Ectodermal cell (in vitro differentiated cells): ENCODE measurements around the gene SEC24B.
"Not testable (repeated sequence)": the region's sequence is repeated elsewhere in the genome, so short reads cannot be mapped to it uniquely, and the experiment has no call there.

Experiments
- H3K27ac ChIP-seq: 2 replicates; pipeline ENCODE4 v1.7.0; 2013; ENCODE audit warnings: mild to moderate bottlenecking, low read depth, low read length; ENCODE audit not compliant: insufficient read depth, poor library complexity, severe bottlenecking
- H3K27me3 ChIP-seq: 2 replicates; pipeline ENCODE4 v1.7.0; 2013; ENCODE audit warnings: mild to moderate bottlenecking, low read length; ENCODE audit not compliant: insufficient read depth, control insufficient read depth, poor library complexity, severe bottlenecking
- H3K36me3 ChIP-seq: one replicate; pipeline ENCODE4 v1.7.0; 2013; ENCODE audit warnings: low read length; ENCODE audit not compliant: control insufficient read depth, insufficient read depth
- H3K4me1 ChIP-seq: one replicate; pipeline ENCODE4 v1.7.0; 2013; ENCODE audit warnings: low read length; ENCODE audit not compliant: control insufficient read depth, insufficient read depth
- H3K4me3 ChIP-seq: 2 replicates; pipeline ENCODE4 v1.7.0; 2013; ENCODE audit warnings: low read depth, low read length, control low read depth; ENCODE audit not compliant: insufficient read depth
- H3K9me3 ChIP-seq: 2 replicates; pipeline ENCODE4 v1.7.0; 2013; ENCODE audit warnings: mild to moderate bottlenecking, low read length, moderate library complexity; ENCODE audit not compliant: control insufficient read depth
- WGBS, 2 experiments: methylation state at CpG; one replicate each; pipeline ENCODE4 v1.1.7; 2013; ENCODE audit warnings: missing lambda C conversion rate in 2 of 2; 5-methylcytosine and 5-hydroxymethylcytosine counted together

The SEC24B gene

GRCh38 chr4:109451544-109452273 lies 18.1 kb downstream of the SEC24B start:
- Histone ChIP-seq H3K4me1 (no peaks in the 10 kb centered on the region), H3K27me3 (no peaks in the 10 kb centered on the region), H3K27ac (no peak overlapping the region), H3K9me3 (no peaks in the 10 kb centered on the region), H3K4me3 (no peak overlapping the region), H3K36me3 (peaks cover 3% of the 10 kb centered on the region)
- 96 to 100% methylated on average over 2 of the region's 3 CpGs for WGBS, 2 experiments

GRCh38 chr4:109453110-109453509 lies 19.5 kb downstream of the SEC24B start:
- H3K27me3 ChIP-seq, H3K4me1 ChIP-seq, H3K27ac ChIP-seq, H3K9me3 ChIP-seq, H3K4me3 ChIP-seq: not testable (repeated sequence)
- 96 to 99% methylated on average over 2 to 3 of the region's 3 CpGs for WGBS, 2 experiments
- peaks cover 10% of the 10 kb centered on the region for H3K36me3 ChIP-seq

- Histone ChIP-seq H3K36me3 (peaks cover 33% of the 10 kb centered on the region), H3K27me3 (no peaks in the 10 kb centered on the region), H3K4me3 (no peak overlapping the region), H3K4me1 (no peaks in the 10 kb centered on the region), H3K9me3 (no peaks in the 10 kb centered on the region), H3K27ac (no peak overlapping the region)
- 94 to 96% methylated on average over 3 of the region's 3 CpGs for WGBS, 2 experiments
Measured at GRCh38 chr4:109462297-109462696, 28.7 kb downstream of the SEC24B start.

GRCh38 chr4:109462802-109463201 lies 29.2 kb downstream of the SEC24B start:
- H3K36me3 ChIP-seq, result peaks cover 28% of the 10 kb centered on the region
- 83 to 94% methylated on average over 1 of the region's 1 CpG for WGBS, 2 experiments
- H3K27me3 ChIP-seq, result no peaks in the 10 kb centered on the region

GRCh38 chr4:109465069-109465468 lies 31.5 kb downstream of the SEC24B start:
- Histone ChIP-seq H3K9me3 (no peaks in the 10 kb centered on the region), H3K4me1 (no peaks in the 10 kb centered on the region), H3K27ac (no peak overlapping the region), H3K4me3 (no peak overlapping the region), H3K36me3 (peaks cover 27% of the 10 kb centered on the region), H3K27me3 (no peaks in the 10 kb centered on the region)
- 88 to 92% methylated on average over 2 of the region's 2 CpGs for WGBS, 2 experiments

More at GRCh38 chr4:109462802-109463201, 29.2 kb downstream of the SEC24B start:
- Histone ChIP-seq H3K4me1 (no peaks in the 10 kb centered on the region), H3K9me3 (no peaks in the 10 kb centered on the region), H3K27ac (no peak overlapping the region), H3K4me3 (no peak overlapping the region)

GRCh38 chr4:109469915-109470314 lies 36.3 kb downstream of the SEC24B start:
- H3K9me3 ChIP-seq, result no peaks in the 10 kb centered on the region
- no peak overlapping the region for H3K27ac ChIP-seq
- peaks cover 19% of the 10 kb centered on the region for H3K36me3 ChIP-seq
- H3K4me1 ChIP-seq, result no peaks in the 10 kb centered on the region
- H3K27me3 ChIP-seq, result no peaks in the 10 kb centered on the region
- H3K4me3 ChIP-seq, result no peak overlapping the region

GRCh38 chr4:109472343-109472761 lies 38.7 kb downstream of the SEC24B start:
- Histone ChIP-seq H3K4me1 (no peaks in the 10 kb centered on the region), H3K27ac (no peak overlapping the region), H3K36me3 (peaks cover 11% of the 10 kb centered on the region), H3K4me3 (no peak overlapping the region), H3K9me3 (no peaks in the 10 kb centered on the region), H3K27me3 (no peaks in the 10 kb centered on the region)
- 94% methylated on average over 2 to 3 of the region's 3 CpGs for WGBS, 2 experiments

- 97 to 100% methylated on average over 1 of the region's 1 CpG for WGBS, 2 experiments
- Histone ChIP-seq H3K4me3 (no peak overlapping the region), H3K4me1 (no peaks in the 10 kb centered on the region), H3K27ac (no peak overlapping the region), H3K9me3 (no peaks in the 10 kb centered on the region), H3K36me3 (peaks cover 11% of the 10 kb centered on the region), H3K27me3 (no peaks in the 10 kb centered on the region)
Measured at GRCh38 chr4:109473824-109474223, 40.2 kb downstream of the SEC24B start.

- no peaks in the 10 kb centered on the region for H3K4me1 ChIP-seq
- H3K9me3 ChIP-seq, result no peaks in the 10 kb centered on the region
- WGBS, 2 experiments, result 92 to 100% methylated on average over 1 of the region's 1 CpG
- H3K27me3 ChIP-seq, result no peaks in the 10 kb centered on the region
- H3K27ac ChIP-seq, result no peak overlapping the region
- no peak overlapping the region for H3K4me3 ChIP-seq
- H3K36me3 ChIP-seq, result no peaks in the 10 kb centered on the region
Measured at GRCh38 chr4:109486007-109486406, 52.4 kb downstream of the SEC24B start.

GRCh38 chr4:109494563-109494962 lies 60.9 kb downstream of the SEC24B start:
- no peaks in the 10 kb centered on the region for H3K9me3 ChIP-seq
- no peak overlapping the region for H3K4me3 ChIP-seq
- no peaks in the 10 kb centered on the region for H3K27me3 ChIP-seq
- H3K4me1 ChIP-seq, result no peaks in the 10 kb centered on the region
- no peak overlapping the region for H3K27ac ChIP-seq
- peaks cover 20% of the 10 kb centered on the region for H3K36me3 ChIP-seq
- WGBS, 2 experiments, result 88 to 89% methylated on average over 3 of the region's 3 CpGs
